Measurements from ENCODE around the gene MROH2A.

The MROH2A gene

DNA sequence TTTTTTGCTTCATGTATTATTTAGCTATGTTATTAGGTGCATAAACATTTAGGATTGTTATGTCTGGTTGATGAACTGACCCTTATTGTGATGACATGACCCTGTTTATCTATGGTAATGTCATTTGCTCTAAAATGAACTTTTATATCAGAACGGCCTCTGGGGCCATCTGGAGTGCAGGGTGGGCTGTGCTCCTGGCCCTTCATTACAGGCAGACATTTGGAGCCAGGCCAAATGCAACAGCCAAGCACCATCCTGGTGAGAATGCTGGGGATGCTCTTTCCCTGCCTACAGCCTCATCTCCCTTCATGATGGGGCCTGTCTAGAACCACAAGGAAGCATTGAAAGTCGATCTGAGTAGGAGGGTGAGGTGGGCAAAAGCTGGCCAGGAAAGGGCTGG is 38.2 kb downstream of the MROH2A start:
- TF ChIP-seq ZNF274 (IDR thresholded peaks at IDR 0.05; ENCODE audit: low read depth, low read length) = no peak
- no peak overlapping the region for H3K4me3 ChIP-seq (ENCODE audit: low read length)

DNA sequence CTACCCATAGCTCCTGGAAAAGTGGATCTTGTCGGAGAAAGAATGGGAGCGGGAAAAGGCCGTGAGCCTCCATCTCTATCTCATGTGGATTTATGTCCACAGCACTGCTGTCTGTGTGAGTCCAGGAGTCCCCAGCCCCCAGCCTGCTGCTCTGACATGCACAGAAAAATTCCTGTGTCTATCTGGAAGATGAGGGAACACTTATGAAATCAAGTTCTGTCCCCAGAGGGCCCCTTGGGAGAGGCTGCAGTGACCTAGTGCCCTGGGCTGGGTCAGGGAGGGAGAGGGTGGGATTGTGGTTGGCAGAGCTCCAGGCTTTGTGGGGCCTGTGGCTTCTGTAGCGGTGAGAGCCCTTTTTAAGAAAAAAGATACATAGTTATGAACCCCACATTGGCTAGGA is 38.6 kb downstream of the MROH2A start:
- no peak for TF ChIP-seq ZNF274 (IDR thresholded peaks at IDR 0.05; ENCODE audit: low read depth, low read length)
- no peak overlapping the region for H3K4me3 ChIP-seq (ENCODE audit: low read length)

- no peak overlapping the region for H3K4me3 ChIP-seq (ENCODE audit: low read length)
- TF ChIP-seq ZNF274 (IDR thresholded peaks at IDR 0.05; ENCODE audit: low read depth, low read length) = no peak
These were observed 39.3 kb downstream of the MROH2A start for GRCh38 chr2:233817361-233817911.

- no peak overlapping the region for H3K4me3 ChIP-seq (ENCODE audit: low read length)
- no peak for TF ChIP-seq ZNF274 (IDR thresholded peaks at IDR 0.05; ENCODE audit: low read depth, low read length)
These were observed 40.0 kb downstream of the MROH2A start for GRCh38 chr2:233817995-233818638.

DNA sequence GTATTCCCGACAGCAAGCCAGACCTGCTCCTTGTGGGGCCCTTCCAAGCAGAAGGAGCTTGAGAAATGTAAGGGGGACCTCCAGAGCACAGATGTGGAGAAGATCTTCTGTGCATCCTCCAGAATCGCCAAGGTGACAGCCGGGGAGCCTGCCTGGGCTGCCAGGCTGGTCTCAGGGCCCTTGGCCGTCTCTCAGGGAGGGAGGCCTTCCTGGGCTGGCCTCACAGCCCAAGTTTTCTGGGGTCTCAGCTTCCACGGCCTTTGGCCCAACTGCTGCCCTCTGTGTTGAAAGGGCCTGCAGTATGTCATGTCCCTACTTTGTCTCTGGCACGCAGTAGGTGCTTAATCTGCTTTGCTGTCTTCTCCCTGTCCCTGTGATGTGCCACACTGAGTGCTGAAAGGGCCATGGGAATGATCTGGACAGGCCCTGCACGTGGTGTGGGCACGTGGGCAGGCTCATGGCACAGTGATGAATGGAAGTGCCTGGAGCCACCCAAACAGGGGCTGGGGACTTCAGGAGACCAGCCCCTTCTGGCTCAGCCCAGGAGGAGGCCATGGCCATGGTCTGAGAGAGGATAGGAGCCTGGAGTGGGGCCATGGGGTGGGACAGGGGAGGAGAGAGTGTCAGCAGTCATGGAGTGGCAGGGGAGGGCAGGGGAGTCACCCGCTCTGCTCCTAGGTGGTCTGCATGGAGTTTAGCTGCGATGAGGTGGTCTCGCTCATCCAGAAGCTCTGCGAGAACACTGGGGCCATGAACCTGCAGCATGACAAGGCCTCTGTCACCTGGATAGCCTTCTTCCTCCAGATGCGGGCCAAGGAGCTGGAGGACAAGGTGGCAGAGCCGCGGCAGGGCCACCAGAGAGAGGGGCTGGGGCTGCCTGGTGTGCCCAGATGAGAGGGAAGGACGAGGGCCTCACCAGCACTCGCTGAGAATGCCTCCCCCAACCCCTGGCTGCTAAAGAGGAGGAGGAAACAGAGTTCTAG is 40.8 kb downstream of the MROH2A start:
- TF ChIP-seq ZNF274 (IDR thresholded peaks at IDR 0.05; ENCODE audit: low read depth, low read length) = no peak
- no peak overlapping the region for H3K4me3 ChIP-seq (ENCODE audit: low read length)

DNA sequence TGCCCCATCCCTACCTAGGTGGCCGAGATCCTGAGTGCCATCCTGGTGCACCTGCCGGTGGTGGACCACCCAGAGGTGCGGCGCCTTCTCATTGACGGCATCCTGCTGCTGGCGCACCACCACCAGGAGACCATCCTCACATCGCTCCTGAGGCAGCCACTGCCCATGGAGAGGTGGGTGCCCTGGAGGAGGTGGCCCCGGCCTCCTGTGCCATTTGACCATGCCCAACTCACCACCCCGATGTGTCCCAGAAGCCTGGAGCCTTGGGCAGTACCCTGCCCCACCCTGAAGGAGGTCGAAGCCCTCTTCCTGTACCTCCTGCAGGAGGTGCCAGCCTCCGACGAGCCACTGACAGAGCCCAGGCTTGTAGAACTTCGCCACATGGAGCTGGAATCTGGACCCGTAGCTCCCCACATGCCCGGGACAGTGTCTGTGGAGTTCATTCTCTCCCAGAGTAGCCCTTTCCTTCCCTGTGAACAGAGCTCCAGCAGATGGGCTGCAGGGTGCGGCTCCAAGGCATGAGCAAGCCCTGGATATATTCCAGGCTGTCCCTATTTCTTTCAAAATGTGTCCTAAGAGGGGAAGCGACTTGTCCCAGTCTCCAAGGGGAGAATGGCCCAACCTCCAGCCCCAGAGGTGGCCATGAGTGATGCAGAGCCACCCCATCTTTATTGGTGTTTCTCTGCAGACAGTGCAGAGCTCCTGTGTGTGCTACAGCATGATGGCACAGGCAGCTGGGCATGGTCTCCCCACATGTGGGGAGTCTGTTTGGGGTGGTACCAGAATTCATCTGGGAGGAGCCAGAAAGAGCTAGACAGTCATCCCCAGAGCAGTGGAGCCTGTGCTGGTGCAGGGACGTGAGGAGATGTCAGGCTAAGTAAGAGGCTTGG is 42.0 kb downstream of the MROH2A start:
- TF ChIP-seq ZNF274 (IDR thresholded peaks at IDR 0.05; ENCODE audit: low read depth, low read length) = no peak

GRCh38 chr2:233820774-233821105 is 42.6 kb downstream of the MROH2A start:
- H3K4me3 ChIP-seq (ENCODE audit: low read length) = no peak overlapping the region
- TF ChIP-seq ZNF274 (IDR thresholded peaks at IDR 0.05; ENCODE audit: low read depth, low read length) = no peak

More for the DNA sequence above, 42.0 kb downstream of the MROH2A start:
- no peak overlapping the region for H3K4me3 ChIP-seq (ENCODE audit: low read length)

- no peak overlapping the region for H3K4me3 ChIP-seq (ENCODE audit: low read length)
- TF ChIP-seq ZNF274 (IDR thresholded peaks at IDR 0.05; ENCODE audit: low read depth, low read length) = no peak
These were observed 43.1 kb downstream of the MROH2A start for GRCh38 chr2:233821196-233821595.

DNA sequence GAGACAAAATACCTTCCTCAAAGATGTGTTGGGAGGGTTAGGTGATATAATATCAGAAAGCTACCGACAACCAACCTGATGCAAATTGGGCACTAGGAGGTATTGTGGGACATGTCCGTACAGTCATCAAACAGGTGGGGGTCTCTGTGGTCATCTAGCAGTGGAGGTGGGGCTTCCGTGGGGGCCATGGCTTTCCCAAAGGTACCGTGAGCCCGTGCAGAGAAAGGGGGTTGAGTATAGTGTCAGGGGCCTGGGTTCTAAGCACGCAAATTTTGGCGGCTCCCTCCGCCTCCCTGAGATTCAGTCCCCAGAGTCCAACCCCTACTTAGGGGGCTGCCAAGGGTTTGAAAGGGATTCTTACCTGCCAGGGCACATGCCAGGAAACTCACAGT is 43.6 kb downstream of the MROH2A start:
- TF ChIP-seq ZNF274 (IDR thresholded peaks at IDR 0.05; ENCODE audit: low read depth, low read length) = no peak
- H3K4me3 ChIP-seq (ENCODE audit: low read length) = no peak overlapping the region

GRCh38 chr2:233822101-233822771 is 44.1 kb downstream of the MROH2A start:
- no peak for TF ChIP-seq ZNF274 (IDR thresholded peaks at IDR 0.05; ENCODE audit: low read depth, low read length)
- no peak overlapping the region for H3K4me3 ChIP-seq (ENCODE audit: low read length)

DNA sequence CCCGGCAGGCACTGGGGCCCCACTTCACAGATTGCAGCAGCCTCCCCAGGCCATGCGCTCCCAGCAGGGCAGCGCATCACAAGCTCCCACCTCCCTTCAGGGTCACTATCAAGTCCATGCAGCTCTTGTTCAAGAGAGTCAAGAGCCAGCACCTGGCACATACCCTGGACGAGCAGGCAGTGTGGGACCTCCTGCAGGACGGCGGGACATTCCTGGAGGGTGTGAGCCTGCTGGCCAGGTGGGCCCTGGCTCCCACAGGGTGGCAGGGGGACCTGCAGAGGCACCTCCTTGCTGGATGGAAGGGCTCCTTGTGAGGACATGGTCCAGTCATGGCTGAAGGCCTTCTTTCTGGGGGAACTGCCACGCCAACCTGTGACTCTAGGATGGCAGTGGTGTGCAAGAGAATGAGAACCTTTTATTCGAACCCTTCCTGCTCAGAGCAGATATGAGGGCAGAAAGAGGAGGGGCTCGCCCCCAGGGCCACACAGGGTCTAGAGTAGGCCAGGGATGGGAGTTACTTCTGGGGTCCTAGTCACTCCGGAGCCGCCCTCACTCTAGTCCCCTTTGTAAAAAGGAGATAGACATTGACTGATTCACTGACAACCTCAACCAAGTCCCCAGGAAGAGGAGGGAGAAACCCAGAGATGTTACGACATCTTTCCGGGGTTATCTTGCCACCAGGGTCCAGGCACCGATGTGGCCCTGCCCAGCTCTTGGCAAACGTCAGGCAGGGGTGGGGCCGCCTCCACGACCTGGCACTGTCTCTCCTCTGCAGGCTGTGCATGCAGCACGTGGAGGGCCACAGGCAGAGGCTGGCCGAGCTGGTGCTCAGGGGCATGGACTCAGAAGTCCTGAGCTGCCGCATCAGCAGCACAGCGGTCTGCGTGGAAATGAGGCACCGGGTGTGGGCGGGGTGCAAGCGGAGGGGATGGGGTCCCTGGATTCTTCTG is 44.9 kb downstream of the MROH2A start:
- TF ChIP-seq ZNF274 (IDR thresholded peaks at IDR 0.05; ENCODE audit: low read depth, low read length) = no peak
- no peak overlapping the region for H3K4me3 ChIP-seq (ENCODE audit: low read length)

DNA sequence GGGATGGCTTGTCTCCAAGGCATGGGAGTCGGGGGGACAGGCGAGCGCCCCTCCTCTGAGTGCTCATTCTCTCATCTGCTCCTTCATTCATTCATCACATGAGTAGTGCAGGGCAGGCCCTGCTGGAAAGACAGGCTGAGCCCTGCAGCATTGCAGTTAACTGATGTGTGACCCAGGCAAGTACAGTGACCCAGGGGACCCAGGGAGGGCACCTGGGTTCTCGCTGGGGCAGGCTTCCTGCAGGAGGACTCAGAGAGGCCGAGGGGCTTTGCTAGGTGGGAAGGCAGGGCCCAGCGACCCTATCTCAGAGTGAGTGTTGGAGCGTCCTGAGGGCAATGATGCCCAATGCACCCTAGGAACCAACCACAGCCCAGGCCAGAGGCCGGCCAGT is 45.6 kb downstream of the MROH2A start:
- TF ChIP-seq ZNF274 (IDR thresholded peaks at IDR 0.05; ENCODE audit: low read depth, low read length) = no peak

More for the DNA sequence above, 45.6 kb downstream of the MROH2A start:
- no peak overlapping the region for H3K4me3 ChIP-seq (ENCODE audit: low read length)

Measured in GM08714 (cell line).